GM23248 (cell line): ENCODE results near the gene OR5M3.

Source experiments
- EZH2 ChIP-seq: fragments of 200-600 bp; sonication (generic); IDR thresholded peaks from 2 replicates; pipeline ENCODE4 v1.6.1; 2018; ENCODE audit warnings: antibody characterized with exemption, mild to moderate bottlenecking; ENCODE audit not compliant: insufficient read depth, poor library complexity, severe bottlenecking
- EZH2phosphoT487 ChIP-seq: fragments of 200-600 bp; sonication (generic); IDR thresholded peaks from 2 replicates; pipeline ENCODE4 v1.6.1; 2018; ENCODE audit warnings: antibody characterized with exemption, moderate library complexity, mild to moderate bottlenecking, low read depth; ENCODE audit not compliant: insufficient read depth

- TF ChIP-seq EZH2phosphoT487 (no peak), EZH2 (no peak)
Measured at GRCh38 chr11:56474729-56475235, 1.6 kb upstream of the OR5M3 start.
